ENCODE measurements around the gene FXYD7.

Gene FXYD7

DNA sequence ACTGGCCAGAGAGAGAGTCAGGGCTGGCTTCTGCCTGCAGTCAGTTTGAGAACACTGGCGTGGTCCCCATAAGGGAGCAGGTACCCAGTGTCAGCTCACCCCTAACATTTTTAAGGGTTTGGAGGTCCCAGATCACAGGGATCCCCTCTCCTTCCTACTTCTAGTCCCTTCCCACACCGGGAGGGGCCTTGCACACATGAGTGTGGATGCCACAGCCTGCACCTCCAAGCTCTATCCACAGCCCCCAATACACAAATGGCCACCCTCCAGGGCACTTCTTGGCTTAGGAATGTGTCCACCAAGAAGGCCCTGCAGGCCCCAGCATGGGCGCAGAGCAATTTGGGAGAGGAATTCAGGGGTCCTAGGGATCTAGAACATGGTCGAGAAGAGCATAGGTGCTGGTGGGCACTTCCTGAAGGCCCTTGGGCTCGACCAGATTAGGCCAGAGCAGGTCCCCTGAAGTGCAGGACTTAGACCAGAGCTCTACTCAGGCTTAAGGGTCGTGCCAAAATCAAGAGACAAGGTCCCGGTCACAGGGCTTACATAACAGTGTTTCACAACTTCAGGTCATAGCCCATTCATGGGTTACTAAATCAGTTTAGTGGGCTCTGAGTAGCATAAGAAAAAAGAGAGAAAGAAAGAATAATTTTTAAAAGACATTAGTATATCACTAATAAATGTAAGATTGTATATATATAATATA, 27.5 kb downstream of the FXYD7 start:
- Histone ChIP-seq H3K9ac (ENCODE audit: low read depth, low read length) (no peak overlapping the region), H3K27ac (ENCODE audit: low read depth, low read length) (no peak overlapping the region), H3K4me1 (ENCODE audit: control insufficient read depth, insufficient read depth, low read length) (no peaks in the 10 kb centered on the region)

DNA sequence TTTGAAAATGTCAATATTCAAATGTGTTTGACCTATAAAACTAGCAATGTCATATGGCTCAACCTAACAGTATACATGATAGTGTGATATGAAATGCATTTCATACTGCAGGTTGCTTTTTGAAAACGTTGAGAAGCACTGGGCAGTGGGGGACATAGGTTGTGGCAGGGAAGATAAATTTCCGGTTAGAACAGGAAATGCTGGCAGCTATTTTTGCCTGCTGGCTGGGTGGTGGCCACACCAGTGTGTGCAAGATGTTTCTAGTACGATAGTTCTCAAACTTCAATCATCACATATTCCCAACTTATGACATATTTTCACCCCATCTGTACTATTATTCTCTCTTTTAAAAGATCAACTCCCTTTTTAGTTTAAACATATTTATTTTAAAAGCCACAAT, 28.7 kb downstream of the FXYD7 start:
- Histone ChIP-seq H3K9ac (ENCODE audit: low read depth, low read length) (no peak overlapping the region), H3K27me3 (ENCODE audit: control insufficient read depth, insufficient read depth, low read length) (no peaks in the 10 kb centered on the region), H3K4me1 (ENCODE audit: control insufficient read depth, insufficient read depth, low read length) (no peaks in the 10 kb centered on the region), H3K36me3 (ENCODE audit: control insufficient read depth, insufficient read depth, low read length) (peaks cover 24% of the 10 kb centered on the region), H3K9me3 (ENCODE audit: control insufficient read depth, insufficient read depth, low read length) (no peaks in the 10 kb centered on the region), H3K4me3 (ENCODE audit: low read depth, low read length) (no peak overlapping the region), H3K27ac (ENCODE audit: low read depth, low read length) (no peak overlapping the region)

More for the DNA sequence above, 27.5 kb downstream of the FXYD7 start:
- 0 out of 2 replicates have a peak, but pooled peaks cover 4% of the 10 kb centered on the region for H3K9me3 ChIP-seq (ENCODE audit: control insufficient read depth, insufficient read depth, low read length)
- no peak overlapping the region for H3K4me3 ChIP-seq (ENCODE audit: low read depth, low read length)
- no peaks in the 10 kb centered on the region for H3K27me3 ChIP-seq (ENCODE audit: control insufficient read depth, insufficient read depth, low read length)
- peaks cover 37% of the 10 kb centered on the region for H3K36me3 ChIP-seq (ENCODE audit: control insufficient read depth, insufficient read depth, low read length)

DNA sequence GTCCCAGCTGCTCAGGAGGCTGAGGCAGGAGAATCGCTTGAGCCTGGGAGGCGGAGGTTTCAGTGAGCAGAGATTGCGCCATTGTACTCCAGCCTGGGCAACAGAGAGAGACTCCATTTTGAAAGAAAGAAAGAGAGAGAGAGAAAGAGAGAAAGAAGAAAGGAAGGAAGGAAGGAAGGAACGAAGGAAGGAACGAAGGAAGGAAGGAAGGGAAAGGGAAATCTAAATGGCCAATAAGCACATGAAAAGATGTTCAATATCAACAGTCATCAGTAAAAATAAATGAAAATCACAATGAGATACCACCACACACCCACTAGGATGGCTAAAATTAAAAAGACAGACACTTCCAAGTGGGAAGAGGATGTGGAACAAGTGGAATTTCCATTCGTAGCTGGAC, 31.2 kb downstream of the FXYD7 start:
- no peaks in the 10 kb centered on the region for H3K4me1 ChIP-seq (ENCODE audit: control insufficient read depth, insufficient read depth, low read length)
- H3K4me3 ChIP-seq (ENCODE audit: low read depth, low read length) = no peak overlapping the region
- H3K36me3 ChIP-seq (ENCODE audit: control insufficient read depth, insufficient read depth, low read length) = 0 out of 2 replicates have a peak, but pooled peaks cover 7% of the 10 kb centered on the region
- H3K9me3 ChIP-seq (ENCODE audit: control insufficient read depth, insufficient read depth, low read length) = no peaks in the 10 kb centered on the region
- no peak overlapping the region for H3K27ac ChIP-seq (ENCODE audit: low read depth, low read length)
- H3K9ac ChIP-seq (ENCODE audit: low read depth, low read length) = no peak overlapping the region
- no peaks in the 10 kb centered on the region for H3K27me3 ChIP-seq (ENCODE audit: control insufficient read depth, insufficient read depth, low read length)

DNA sequence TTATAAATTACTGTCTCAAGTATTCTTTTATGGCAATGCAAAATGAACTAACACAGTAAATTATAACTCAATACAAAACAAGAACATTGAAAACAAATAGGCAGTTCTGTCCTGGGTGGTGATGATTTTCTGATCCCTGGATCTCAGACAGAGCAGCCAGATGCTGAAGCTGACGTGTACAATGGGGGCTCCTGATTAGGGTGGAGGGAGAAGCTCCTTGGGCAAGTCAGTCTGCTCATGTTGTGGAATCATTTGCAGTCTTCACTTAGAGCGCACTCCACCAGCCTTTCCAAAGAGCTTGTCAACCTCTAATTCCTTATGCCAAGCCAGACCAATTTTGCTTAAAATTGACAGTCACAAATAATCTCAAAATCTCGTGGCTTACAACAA, 33.1 kb downstream of the FXYD7 start:
- Histone ChIP-seq H3K4me3 (ENCODE audit: low read depth, low read length) (no peak overlapping the region), H3K27ac (ENCODE audit: low read depth, low read length) (no peak overlapping the region), H3K27me3 (ENCODE audit: control insufficient read depth, insufficient read depth, low read length) (no peaks in the 10 kb centered on the region)

DNA sequence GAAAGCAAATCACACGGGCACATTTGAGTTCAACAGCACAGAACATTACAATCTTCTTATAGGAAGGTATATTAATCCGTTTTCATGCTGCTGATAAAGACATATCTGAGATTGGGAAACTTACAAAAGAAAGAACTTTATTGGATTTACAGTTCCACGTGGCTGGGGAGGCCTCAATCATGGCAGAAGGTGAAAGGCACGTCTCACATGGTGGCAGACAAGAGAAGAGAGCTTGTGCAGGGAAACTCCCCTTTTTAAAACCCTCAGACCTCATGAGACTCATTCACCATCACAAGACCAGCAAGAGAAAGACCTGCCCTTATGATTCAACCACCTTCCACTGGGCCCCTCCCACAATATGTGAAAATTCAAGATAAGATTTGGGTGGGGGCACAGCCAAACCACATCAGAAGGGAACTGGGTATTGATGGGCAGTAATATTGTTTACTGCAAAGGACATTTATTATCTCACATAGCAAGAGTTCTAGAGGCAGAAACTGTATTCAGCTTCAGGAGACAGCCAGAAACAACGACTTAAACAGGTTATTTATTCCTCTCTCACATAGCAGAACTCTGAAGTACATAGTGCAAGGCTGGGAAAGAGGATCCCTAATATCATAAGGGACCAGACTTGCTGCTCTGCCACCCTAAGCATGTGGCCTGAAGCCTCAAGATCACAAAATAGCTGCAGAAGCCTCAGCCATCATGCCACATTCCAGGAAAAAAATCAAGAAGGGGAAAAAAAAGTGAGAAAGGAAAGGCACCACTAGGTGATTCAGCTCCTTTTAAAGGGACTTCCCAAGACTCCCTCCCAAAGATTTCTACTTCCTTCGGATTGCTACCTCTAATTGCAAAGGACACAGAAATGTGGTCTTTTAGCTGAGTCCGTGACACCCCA, 34.6 kb downstream of the FXYD7 start:
- H3K27ac ChIP-seq (ENCODE audit: low read depth, low read length) = no peak overlapping the region
- H3K36me3 ChIP-seq (ENCODE audit: control insufficient read depth, insufficient read depth, low read length) = no peaks in the 10 kb centered on the region

More for the DNA sequence above, 33.1 kb downstream of the FXYD7 start:
- Histone ChIP-seq H3K9me3 (ENCODE audit: control insufficient read depth, insufficient read depth, low read length) (no peaks in the 10 kb centered on the region), H3K4me1 (ENCODE audit: control insufficient read depth, insufficient read depth, low read length) (no peaks in the 10 kb centered on the region), H3K36me3 (ENCODE audit: control insufficient read depth, insufficient read depth, low read length) (0 out of 2 replicates have a peak, but pooled peaks cover 2% of the 10 kb centered on the region), H3K9ac (ENCODE audit: low read depth, low read length) (no peak overlapping the region)

DNA sequence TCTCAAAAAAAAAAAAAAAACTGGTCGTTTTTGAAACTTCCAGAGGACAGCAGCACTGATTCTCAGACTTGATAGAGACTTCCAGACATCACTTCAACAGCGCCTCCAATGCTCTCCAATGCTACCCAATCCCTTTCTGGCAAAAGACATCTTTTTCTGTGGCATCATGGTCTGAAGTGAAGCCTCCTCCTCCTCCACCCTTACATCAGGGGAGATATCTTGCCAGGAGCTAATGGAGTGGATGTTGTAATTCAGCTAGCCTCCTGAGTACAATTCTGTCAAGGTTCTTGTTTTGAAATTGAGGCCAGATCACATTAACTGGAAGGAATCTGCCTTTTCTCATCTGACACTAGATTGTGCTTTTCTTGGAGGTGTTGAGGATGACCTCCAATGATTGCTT, 35.6 kb downstream of the FXYD7 start:
- Histone ChIP-seq H3K27ac (ENCODE audit: low read depth, low read length) (no peak overlapping the region), H3K4me3 (ENCODE audit: low read depth, low read length) (no peak overlapping the region), H3K4me1 (ENCODE audit: control insufficient read depth, insufficient read depth, low read length) (no peaks in the 10 kb centered on the region), H3K9me3 (ENCODE audit: control insufficient read depth, insufficient read depth, low read length) (no peaks in the 10 kb centered on the region), H3K27me3 (ENCODE audit: control insufficient read depth, insufficient read depth, low read length) (no peaks in the 10 kb centered on the region), H3K36me3 (ENCODE audit: control insufficient read depth, insufficient read depth, low read length) (no peaks in the 10 kb centered on the region), H3K9ac (ENCODE audit: low read depth, low read length) (no peak overlapping the region)

More for the DNA sequence above, 34.6 kb downstream of the FXYD7 start:
- Histone ChIP-seq H3K4me1 (ENCODE audit: control insufficient read depth, insufficient read depth, low read length) (no peaks in the 10 kb centered on the region), H3K9ac (ENCODE audit: low read depth, low read length) (no peak overlapping the region), H3K4me3 (ENCODE audit: low read depth, low read length) (no peak overlapping the region), H3K27me3 (ENCODE audit: control insufficient read depth, insufficient read depth, low read length) (no peaks in the 10 kb centered on the region), H3K9me3 (ENCODE audit: control insufficient read depth, insufficient read depth, low read length) (no peaks in the 10 kb centered on the region)

DNA sequence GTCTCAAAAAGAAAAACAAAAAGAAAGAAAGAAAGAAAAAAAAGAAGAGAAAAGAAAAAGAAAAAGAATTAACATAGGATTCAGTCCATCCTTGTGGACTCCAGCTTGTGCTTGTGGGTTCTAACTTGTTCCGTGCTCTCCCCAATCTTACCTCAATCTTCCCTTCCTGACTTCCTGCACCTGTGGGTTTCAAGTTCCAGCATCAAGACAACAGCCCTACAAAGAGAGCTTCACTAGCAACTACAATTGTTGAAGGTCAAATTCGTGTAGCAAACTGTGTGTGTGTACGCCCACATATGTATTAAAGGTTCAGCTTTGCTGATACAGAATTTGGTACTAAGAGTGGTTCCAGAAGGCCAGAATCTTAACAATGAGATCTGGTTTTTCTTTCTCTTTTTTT, 36.8 kb downstream of the FXYD7 start:
- Histone ChIP-seq H3K4me3 (ENCODE audit: low read depth, low read length) (no peak overlapping the region), H3K9me3 (ENCODE audit: control insufficient read depth, insufficient read depth, low read length) (no peaks in the 10 kb centered on the region), H3K27ac (ENCODE audit: low read depth, low read length) (no peak overlapping the region), H3K36me3 (ENCODE audit: control insufficient read depth, insufficient read depth, low read length) (no peaks in the 10 kb centered on the region), H3K9ac (ENCODE audit: low read depth, low read length) (no peak overlapping the region), H3K4me1 (ENCODE audit: control insufficient read depth, insufficient read depth, low read length) (no peaks in the 10 kb centered on the region), H3K27me3 (ENCODE audit: control insufficient read depth, insufficient read depth, low read length) (no peaks in the 10 kb centered on the region)

DNA sequence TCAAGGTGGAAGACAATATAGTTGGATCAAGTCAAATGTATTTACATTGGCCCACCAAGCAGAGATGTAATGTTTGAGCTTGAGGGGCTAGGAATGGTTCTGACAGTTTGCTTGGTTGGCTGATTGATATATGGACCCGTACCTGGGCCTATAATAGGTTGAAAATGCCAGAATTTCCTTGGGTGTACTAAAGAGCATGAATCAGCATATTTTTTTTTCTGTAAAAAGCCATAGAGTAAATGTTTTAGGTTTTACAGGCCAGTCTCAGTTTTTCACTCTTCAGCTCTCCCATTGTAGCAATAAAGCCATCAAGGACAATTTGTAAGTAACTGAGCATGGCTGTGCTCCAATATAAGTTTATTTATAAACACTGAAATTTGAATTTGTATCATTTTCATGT, 38.3 kb downstream of the FXYD7 start:
- no peak overlapping the region for H3K27ac ChIP-seq (ENCODE audit: low read depth, low read length)
- H3K4me3 ChIP-seq (ENCODE audit: low read depth, low read length) = no peak overlapping the region
- H3K27me3 ChIP-seq (ENCODE audit: control insufficient read depth, insufficient read depth, low read length) = no peaks in the 10 kb centered on the region
- no peaks in the 10 kb centered on the region for H3K4me1 ChIP-seq (ENCODE audit: control insufficient read depth, insufficient read depth, low read length)
- H3K9ac ChIP-seq (ENCODE audit: low read depth, low read length) = no peak overlapping the region
- H3K36me3 ChIP-seq (ENCODE audit: control insufficient read depth, insufficient read depth, low read length) = no peaks in the 10 kb centered on the region
- no peaks in the 10 kb centered on the region for H3K9me3 ChIP-seq (ENCODE audit: control insufficient read depth, insufficient read depth, low read length)

DNA sequence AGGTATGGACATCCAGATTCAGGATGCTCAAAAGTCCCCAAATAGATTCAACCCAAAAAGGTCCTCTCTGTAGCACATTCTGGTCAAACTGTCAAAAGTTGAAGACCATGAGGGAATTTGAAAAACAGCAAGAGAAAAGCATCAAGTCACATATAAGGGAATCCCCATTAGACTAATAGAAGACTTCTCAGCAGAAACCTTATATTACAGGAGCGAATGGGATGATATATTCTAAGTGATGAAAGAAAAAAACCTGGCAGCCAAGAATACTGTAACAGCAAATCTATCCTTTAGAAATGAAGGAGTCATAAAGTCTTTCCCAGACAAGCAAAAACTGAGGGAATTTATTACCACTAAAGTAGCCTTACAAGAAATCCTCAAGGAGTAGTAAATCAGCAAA, 41.2 kb downstream of the FXYD7 start:
- Histone ChIP-seq H3K4me1 (ENCODE audit: control insufficient read depth, insufficient read depth, low read length) (no peaks in the 10 kb centered on the region), H3K4me3 (ENCODE audit: low read depth, low read length) (no peak overlapping the region), H3K9me3 (ENCODE audit: control insufficient read depth, insufficient read depth, low read length) (no peaks in the 10 kb centered on the region), H3K36me3 (ENCODE audit: control insufficient read depth, insufficient read depth, low read length) (no peaks in the 10 kb centered on the region), H3K27ac (ENCODE audit: low read depth, low read length) (no peak overlapping the region), H3K9ac (ENCODE audit: low read depth, low read length) (no peak overlapping the region), H3K27me3 (ENCODE audit: control insufficient read depth, insufficient read depth, low read length) (no peaks in the 10 kb centered on the region)

DNA sequence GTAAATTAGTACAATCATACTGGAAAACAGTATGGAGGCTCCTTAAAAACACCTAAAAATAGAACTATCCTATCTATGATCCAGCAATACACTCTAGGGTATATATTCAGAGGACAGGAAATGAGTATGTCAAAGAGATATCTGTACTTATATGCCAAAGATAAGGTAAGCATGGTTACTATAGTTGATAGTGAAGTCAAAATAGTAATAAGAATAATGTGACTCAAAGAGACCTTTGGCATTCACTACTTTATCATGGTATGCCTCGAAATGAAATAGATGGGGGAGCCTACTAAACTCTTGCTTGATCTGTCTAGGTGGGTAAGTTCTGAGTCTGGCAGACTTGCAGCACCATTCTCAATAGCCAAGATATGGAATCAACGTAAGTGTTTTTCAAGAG, 41.8 kb downstream of the FXYD7 start:
- no peaks in the 10 kb centered on the region for H3K4me1 ChIP-seq (ENCODE audit: control insufficient read depth, insufficient read depth, low read length)
- H3K27ac ChIP-seq (ENCODE audit: low read depth, low read length) = no peak overlapping the region
- no peak overlapping the region for H3K4me3 ChIP-seq (ENCODE audit: low read depth, low read length)
- no peaks in the 10 kb centered on the region for H3K27me3 ChIP-seq (ENCODE audit: control insufficient read depth, insufficient read depth, low read length)
- no peaks in the 10 kb centered on the region for H3K9me3 ChIP-seq (ENCODE audit: control insufficient read depth, insufficient read depth, low read length)
- H3K36me3 ChIP-seq (ENCODE audit: control insufficient read depth, insufficient read depth, low read length) = no peaks in the 10 kb centered on the region
- no peak overlapping the region for H3K9ac ChIP-seq (ENCODE audit: low read depth, low read length)
